T-cell (primary cell): ENCODE measurements around the gene PRKAG3. TPM values are rescaled to one million over a fixed set of nuclear protein-coding genes. Genes with fewer than 3 reads are reported as not detected.

Experiments
- ATAC-seq, 4 experiments: fragments of 200-7000 bp in 3 of 4; fragments of 150-1000 bp in 1 of 4; cut with Tn5 transposase; replicated peaks in 1 of 4; 1 replicate in 3 of 4; 2 replicates in 1 of 4; pipeline ENCODE4 v1.10.0; 2021; ENCODE audit warnings: moderate library complexity in 3 of 4, mild to moderate bottlenecking in 2 of 4, moderate number of reproducible peaks in 1 of 4
- CTCF ChIA-PET, 2 donors: fragments of 300-600 bp; sonication (Branson Sonifier 250); formaldehyde crosslinking; loops; one replicate each; lab custom pipeline; 2022; ENCODE audit warnings: antibody characterized with exemption in 2 of 2; lab: Charles Lee
- POLR2A ChIA-PET, 2 donors: fragments of 300-600 bp; sonication (Branson Sonifier 250); formaldehyde crosslinking; loops; one replicate each; lab custom pipeline; 2022; ENCODE audit warnings: antibody characterized with exemption in 2 of 2; lab: Charles Lee
- DNase-seq, 35 experiments: peaks; one replicate each; pipeline versions ENCODE4 v3.0.0 to v3.0.0-alpha.2; 2013 to 2023
- H3K27ac ChIP-seq: one replicate; pipeline ENCODE4 v1.5.1; 2013; ENCODE audit warnings: low read length
- H3K27me3 ChIP-seq, 2 experiments: replicated peaks in 1 of 2; 1 replicate in 1 of 2; 2 replicates in 1 of 2; pipeline versions ENCODE4 v1.6.1 to v1.7.0; 2013; ENCODE audit warnings: low read length in 1 of 2, mixed read lengths in 1 of 2; ENCODE audit not compliant: control insufficient read depth in 2 of 2, insufficient read depth in 2 of 2; ENCODE audit errors: extremely low read depth in 1 of 2
- H3K36me3 ChIP-seq, 2 donors: 1 replicate in 1 of 2; 2 replicates in 1 of 2; pipeline versions ENCODE4 v1.6.1 to v1.7.0; 2013; ENCODE audit warnings: low read length in 1 of 2; ENCODE audit not compliant: control insufficient read depth in 2 of 2, insufficient read depth in 1 of 2; ENCODE audit errors: extremely low read depth in 1 of 2
- H3K4me1 ChIP-seq, 2 experiments: 1 replicate in 1 of 2; 2 replicates in 1 of 2; pipeline versions ENCODE4 v1.6.1 to v1.7.0; 2013; ENCODE audit warnings: low read length in 2 of 2, mixed read lengths in 1 of 2; ENCODE audit not compliant: insufficient read depth in 2 of 2, control insufficient read depth in 1 of 2; ENCODE audit errors: extremely low read depth in 1 of 2
- H3K4me3 ChIP-seq, 2 donors: 1 replicate in 1 of 2; 2 replicates in 1 of 2; pipeline versions ENCODE4 v1.5.1 to v1.7.0; 2013; ENCODE audit warnings: mild to moderate bottlenecking in 2 of 2, low read length in 1 of 2, moderate library complexity in 1 of 2; ENCODE audit not compliant: control insufficient read depth in 1 of 2; ENCODE audit errors: extremely low read depth in 1 of 2
- H3K9me3 ChIP-seq: 2 replicates; pipeline ENCODE4 v1.7.0; 2013
- H3K27ac Mint-ChIP-seq, 2 donors: one replicate each; pipeline ENCODE4 v1.8.0; 2020 to 2021; ENCODE audit warnings: mild to moderate bottlenecking in 2 of 2, mixed read lengths in 2 of 2
- H3K27me3 Mint-ChIP-seq, 2 donors: one replicate each; pipeline ENCODE4 v1.8.0; 2021 to 2022; ENCODE audit warnings: mixed read lengths in 2 of 2
- H3K36me3 Mint-ChIP-seq: one replicate; pipeline ENCODE4 v1.8.0; 2021; ENCODE audit warnings: mixed read lengths
- H3K4me1 Mint-ChIP-seq, 3 donors: one replicate each; pipeline ENCODE4 v1.8.0; 2020 to 2022; ENCODE audit warnings: mixed read lengths in 3 of 3, mild to moderate bottlenecking in 1 of 3
- H3K4me3 Mint-ChIP-seq, 3 donors: one replicate each; pipeline ENCODE4 v1.8.0; 2020 to 2022; ENCODE audit warnings: mild to moderate bottlenecking in 3 of 3, mixed read lengths in 3 of 3, moderate library complexity in 3 of 3
- H3K9me3 Mint-ChIP-seq, 3 donors: one replicate each; pipeline ENCODE4 v1.8.0; 2020 to 2022; ENCODE audit warnings: mixed read lengths in 3 of 3
- WGBS: methylation state at CpG from one replicate; pipeline ENCODE4 v1.1.5; 2013; ENCODE audit warnings: missing lambda C conversion rate; ENCODE audit not compliant: insufficient coverage; 5-methylcytosine and 5-hydroxymethylcytosine counted together
- total RNA-seq, 35 experiments: library from RNA in 6 of 35; stranded (reverse) in 6 of 35; fragments of 120-200 nt in 1 of 35; gene quantifications; one replicate each; pipeline versions ENCODE4 v1.2.1 to v1.2.4 and lab custom pipeline; 2013 to 2026

PRKAG3 gene
- total RNA-seq, 5 donors from 2014 or later (not counting 1 experiment from before 2014, with no cell fraction given), result not detected

DNA sequence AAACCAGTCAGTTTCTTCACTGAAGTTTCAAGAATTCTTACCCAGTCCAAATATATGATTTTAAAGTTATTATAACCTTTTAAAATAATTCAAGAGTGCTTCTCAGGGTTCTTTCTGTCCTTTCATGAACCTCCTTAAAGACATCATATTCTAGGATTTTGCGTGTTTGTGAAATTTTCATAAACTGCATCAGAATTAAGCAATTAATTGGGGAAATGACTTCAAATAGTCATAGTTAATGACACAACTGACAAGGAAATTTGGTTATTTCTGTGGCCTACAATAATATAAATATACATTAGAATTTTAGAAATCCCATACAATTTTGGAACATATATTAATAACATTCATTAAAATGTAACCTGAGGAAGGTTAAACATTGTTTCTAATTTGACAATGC, 39.2 kb downstream of the PRKAG3 start:
- H3K4me1 ChIP-seq, result no peaks in the 10 kb centered on the region
- H3K27ac Mint-ChIP-seq, result no peak overlapping the region

DNA sequence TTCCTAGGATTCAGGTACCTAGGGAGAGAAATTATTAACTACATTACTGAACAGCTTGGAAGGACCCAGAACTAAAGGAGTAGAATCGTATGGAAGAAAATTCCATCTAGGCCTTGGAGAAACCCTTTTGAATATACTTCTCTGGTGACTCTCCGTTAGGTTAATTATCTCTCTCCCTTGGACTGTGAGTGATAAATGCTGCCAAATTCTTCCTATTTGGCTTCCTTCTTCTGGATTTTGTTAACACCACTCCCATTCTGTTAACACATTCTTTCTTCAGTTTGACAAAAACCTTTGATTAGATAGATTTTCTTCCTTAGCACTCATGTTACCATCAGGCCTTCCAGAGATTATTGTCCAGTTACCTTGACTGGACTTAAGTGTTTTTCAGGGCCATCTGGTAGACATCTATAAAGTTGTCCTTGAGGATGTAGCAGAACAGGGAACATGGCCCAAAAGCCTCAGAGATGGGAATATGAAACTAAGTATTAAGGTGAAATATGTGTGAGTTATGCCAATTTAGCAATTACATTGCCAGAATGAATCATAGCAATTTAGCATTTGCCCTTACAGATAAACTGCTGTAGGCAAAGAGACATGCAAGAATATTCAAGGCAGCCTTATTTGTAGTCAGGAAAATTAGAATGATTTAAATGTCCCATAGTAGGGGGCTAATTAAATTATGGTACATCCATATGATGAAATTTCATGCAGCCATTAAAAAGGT, 42.9 kb downstream of the PRKAG3 start:
- WGBS, result 100% methylated on average over 1 of the region's 2 CpGs
- Mint-ChIP-seq H3K9me3 (peaks cover 0 to 4% (median 0%) of the 10 kb centered on the region in 3 donors), H3K4me3 (no peak overlapping the region), H3K27ac (no peak overlapping the region), H3K36me3 (peaks cover 5% of the 10 kb centered on the region), H3K4me1 (no peaks in the 10 kb centered on the region), H3K27me3 (peaks cover 31 to 43% of the 10 kb centered on the region in 2 donors)
- no peaks in the 10 kb centered on the region for H3K36me3 ChIP-seq
- no peak overlapping the region for H3K27ac ChIP-seq
- DNase-seq, result no peak
- H3K4me3 ChIP-seq, result no peak overlapping the region
- peaks cover 4 to 14% of the 10 kb centered on the region in 2 experiments for H3K27me3 ChIP-seq
- H3K9me3 ChIP-seq, result peaks cover 4% of the 10 kb centered on the region
- no peak for ATAC-seq
- no peaks in the 10 kb centered on the region for H3K4me1 ChIP-seq
- POLR2A ChIA-PET, result no interaction called here
- CTCF ChIA-PET, result interaction anchor here in 1 of 2 donors (0.6 kb wide), 1 partner anchor 9 kb away, joined by 4 read pairs; no protein-coding TSS in a partner anchor

More for the DNA sequence above, 39.2 kb downstream of the PRKAG3 start:
- Histone ChIP-seq H3K27ac (no peak overlapping the region), H3K4me3 (no peak overlapping the region), H3K36me3 (no peaks in the 10 kb centered on the region), H3K9me3 (peaks cover 4% of the 10 kb centered on the region), H3K27me3 (peaks cover 4 to 7% of the 10 kb centered on the region in 2 experiments)
- CTCF ChIA-PET, result no interaction called here
- Mint-ChIP-seq H3K9me3 (peaks cover 0 to 4% (median 0%) of the 10 kb centered on the region in 3 donors), H3K4me1 (no peaks in the 10 kb centered on the region), H3K4me3 (no peak overlapping the region), H3K36me3 (peaks cover 5% of the 10 kb centered on the region), H3K27me3 (peaks cover 18 to 36% of the 10 kb centered on the region in 2 donors)
- no CpG with 5 or more reads among the region's 1 CpG for WGBS
- no peak for ATAC-seq
- POLR2A ChIA-PET, result no interaction called here
- no peak for DNase-seq

DNA sequence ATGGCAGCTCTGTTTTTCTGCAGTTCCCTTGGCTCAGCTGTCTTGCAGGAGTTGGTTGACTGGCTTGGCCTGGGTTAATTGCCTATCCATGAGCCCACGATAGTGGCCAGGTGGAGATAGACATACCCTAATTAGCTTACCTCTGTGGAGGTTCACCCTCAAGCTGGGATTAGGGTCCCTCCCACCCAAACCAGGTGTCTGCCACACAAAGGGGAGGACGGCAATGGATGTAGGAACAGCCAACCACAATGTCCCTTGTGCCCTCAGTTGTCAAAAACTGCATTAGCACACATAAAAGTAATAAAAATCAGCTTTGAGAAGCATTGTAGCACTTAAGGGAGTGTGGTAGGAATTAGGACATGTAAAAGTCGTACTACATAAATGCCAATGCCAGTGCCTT, 45.5 kb downstream of the PRKAG3 start:
- Histone ChIP-seq H3K27ac (no peak overlapping the region), H3K27me3 (peaks cover 11 to 32% of the 10 kb centered on the region in 2 experiments), H3K4me3 (no peak overlapping the region), H3K36me3 (no peaks in the 10 kb centered on the region), H3K9me3 (peaks cover 4% of the 10 kb centered on the region), H3K4me1 (peaks cover 0 to 9% of the 10 kb centered on the region in 2 experiments)
- Mint-ChIP-seq H3K4me1 (peaks cover 0 to 6% (median 4%) of the 10 kb centered on the region in 3 donors), H3K9me3 (peaks cover 0 to 4% (median 0%) of the 10 kb centered on the region in 3 donors), H3K4me3 (no peak overlapping the region), H3K27ac (no peak overlapping the region), H3K36me3 (peaks cover 5% of the 10 kb centered on the region), H3K27me3 (peaks cover 45 to 55% of the 10 kb centered on the region in 2 donors)
- POLR2A ChIA-PET, result no interaction called here
- no CpG with 5 or more reads among the region's 3 CpGs for WGBS
- CTCF ChIA-PET, result no interaction called here
- ATAC-seq, result no peak
- DNase-seq, result no peak

DNA sequence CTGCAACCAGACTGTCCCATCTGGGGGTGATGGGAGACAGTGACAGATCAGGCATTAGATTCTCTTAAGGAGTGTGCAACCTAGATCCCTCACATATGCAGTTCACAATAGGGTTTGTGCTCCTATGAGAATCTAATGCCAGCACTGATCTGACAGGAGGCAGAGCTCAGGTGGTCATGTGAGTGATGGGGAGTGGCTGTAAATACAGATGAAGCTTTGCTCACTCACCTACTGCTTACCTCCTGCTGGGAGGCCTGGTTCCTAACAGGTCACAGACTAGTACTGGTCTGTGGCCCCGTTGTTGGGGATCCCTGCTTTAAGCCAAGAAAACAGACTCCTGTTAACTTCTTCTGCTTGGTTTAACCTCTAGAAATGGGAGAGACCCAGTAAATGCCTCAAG, 46.5 kb downstream of the PRKAG3 start:
- peaks cover 0 to 9% of the 10 kb centered on the region in 2 experiments for H3K4me1 ChIP-seq
- no peak overlapping the region for H3K4me3 ChIP-seq
- ChIA-PET CTCF (no interaction called here), POLR2A (no interaction called here)
- no peaks in the 10 kb centered on the region for H3K36me3 ChIP-seq
- no peak overlapping the region for H3K4me3 Mint-ChIP-seq
- H3K27me3 Mint-ChIP-seq, result peaks cover 53 to 62% of the 10 kb centered on the region in 2 donors
- no peak overlapping the region for H3K27ac Mint-ChIP-seq
- no peak overlapping the region for H3K27ac ChIP-seq
- peaks cover 0 to 10% (median 8%) of the 10 kb centered on the region in 3 donors for H3K4me1 Mint-ChIP-seq
- no CpG with 5 or more reads among the region's 1 CpG for WGBS
- peaks cover 5% of the 10 kb centered on the region for H3K36me3 Mint-ChIP-seq
- peaks cover 0 to 4% (median 0%) of the 10 kb centered on the region in 3 donors for H3K9me3 Mint-ChIP-seq
- ATAC-seq, result no peak
- no peak for DNase-seq
- H3K9me3 ChIP-seq, result peaks cover 4% of the 10 kb centered on the region
- H3K27me3 ChIP-seq, result peaks cover 11 to 38% of the 10 kb centered on the region in 2 experiments

DNA sequence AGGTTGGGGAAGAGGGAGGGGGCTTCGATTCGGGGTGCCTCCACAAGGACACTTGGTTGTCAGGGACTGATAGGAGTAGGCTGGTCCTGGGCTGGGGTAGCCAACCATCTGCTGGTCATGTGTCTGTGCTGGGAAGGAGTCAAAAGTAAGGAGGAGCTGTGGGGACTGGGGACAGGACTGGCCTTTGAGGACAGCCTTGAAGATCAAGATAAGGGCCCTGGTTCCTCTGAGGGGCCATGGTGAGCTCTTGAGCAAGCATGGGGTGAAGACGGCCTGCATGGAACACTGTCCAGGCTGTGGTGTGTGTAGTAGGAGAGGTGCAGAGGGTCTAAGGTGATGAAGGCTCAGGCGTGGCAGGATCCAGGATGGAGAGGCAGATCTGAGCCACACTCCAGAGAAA, 47.9 kb downstream of the PRKAG3 start:
- peak overlapping the region in 1 of 2 donors; percentile 19 for H3K27ac Mint-ChIP-seq
- H3K9me3 Mint-ChIP-seq, result peaks cover 0 to 4% (median 0%) of the 10 kb centered on the region in 3 donors
- H3K4me3 Mint-ChIP-seq, result no peak overlapping the region
- H3K27me3 Mint-ChIP-seq, result peaks cover 66 to 68% of the 10 kb centered on the region in 2 donors
- ATAC-seq (no peak), DNase-seq (no peak)
- Histone ChIP-seq H3K36me3 (no peaks in the 10 kb centered on the region), H3K27me3 (peaks cover 11 to 38% of the 10 kb centered on the region in 2 experiments), H3K27ac (no peak overlapping the region), H3K4me3 (no peak overlapping the region), H3K9me3 (peaks cover 4% of the 10 kb centered on the region), H3K4me1 (peaks cover 0 to 9% of the 10 kb centered on the region in 2 experiments)
- CTCF ChIA-PET, result no interaction called here
- peaks cover 5% of the 10 kb centered on the region for H3K36me3 Mint-ChIP-seq
- H3K4me1 Mint-ChIP-seq, result peaks cover 0 to 10% (median 8%) of the 10 kb centered on the region in 3 donors
- POLR2A ChIA-PET, result no interaction called here
- 74% methylated on average over 4 of the region's 4 CpGs for WGBS

DNA sequence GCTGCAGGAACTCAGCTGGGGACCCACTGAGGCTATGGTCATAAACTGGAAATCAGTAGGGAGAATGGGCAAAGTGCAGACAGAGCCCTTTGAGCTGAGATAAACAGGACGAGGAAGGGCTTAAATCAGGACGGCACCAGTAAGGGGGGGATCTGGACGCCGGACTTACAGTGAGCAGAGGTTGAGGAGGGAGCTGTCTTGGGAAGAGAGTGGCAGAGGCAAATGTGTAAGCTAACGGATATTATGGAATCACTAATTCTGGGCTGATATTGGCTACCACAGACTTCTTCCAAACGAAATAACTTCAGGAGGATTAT, 49.1 kb downstream of the PRKAG3 start:
- Mint-ChIP-seq H3K36me3 (peaks cover 5% of the 10 kb centered on the region), H3K4me1 (peaks cover 0 to 10% (median 8%) of the 10 kb centered on the region in 3 donors), H3K9me3 (peaks cover 0 to 5% (median 3%) of the 10 kb centered on the region in 3 donors), H3K27me3 (peaks cover 59 to 65% of the 10 kb centered on the region in 2 donors), H3K27ac (no peak overlapping the region), H3K4me3 (no peak overlapping the region)
- ChIA-PET POLR2A (no interaction called here), CTCF (no interaction called here)
- H3K9me3 ChIP-seq, result no peaks in the 10 kb centered on the region
- ATAC-seq (no peak), DNase-seq (no peak)
- H3K27ac ChIP-seq, result no peak overlapping the region
- H3K4me3 ChIP-seq, result no peak overlapping the region
- H3K36me3 ChIP-seq, result no peaks in the 10 kb centered on the region
- peaks cover 0 to 9% of the 10 kb centered on the region in 2 experiments for H3K4me1 ChIP-seq
- 34% methylated on average over 4 of the region's 6 CpGs for WGBS
- peaks cover 11 to 47% of the 10 kb centered on the region in 2 experiments for H3K27me3 ChIP-seq
